SK-N-MC (cell line): Measurements from ENCODE around the gene MACROD2.

ENCODE experiments used
- EZH2 ChIP-seq: fragments of 200-600 bp; sonication (generic); IDR thresholded peaks from one replicate; pipeline ENCODE4 v1.6.1; 2017; ENCODE audit warnings: antibody characterized with exemption
- POLR2AphosphoS5 ChIP-seq: IDR thresholded peaks from 2 replicates; pipeline ENCODE4 v1.6.1; 2012; ENCODE audit warnings: mild to moderate bottlenecking, low read depth, low read length, borderline replicate concordance

DNA sequence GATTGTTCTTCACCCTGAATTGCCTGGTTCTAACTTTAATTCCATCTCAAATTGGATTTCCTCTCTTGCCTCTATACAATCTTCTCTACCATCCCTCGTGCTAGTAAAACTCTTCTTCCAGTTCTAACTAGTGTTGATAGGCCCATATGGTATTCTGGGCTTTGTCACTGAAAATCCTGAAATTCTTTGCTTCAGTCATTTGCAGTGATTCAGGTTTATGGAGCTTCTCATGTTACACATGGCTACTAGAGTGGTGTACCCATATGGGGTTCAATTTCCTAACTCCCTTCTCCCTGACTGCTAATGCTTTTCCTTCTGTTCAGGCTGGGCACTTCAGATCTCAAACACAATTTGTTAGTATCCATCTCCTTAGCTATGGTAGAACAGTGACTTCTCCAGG, 1621.3 kb downstream of the MACROD2 start:
- no peak for TF ChIP-seq EZH2
- no peak for TF ChIP-seq POLR2AphosphoS5
